GM20431 (cell line): Measurements from ENCODE around the gene FBXL20.
"Not testable (repeated sequence)": the region's sequence is repeated elsewhere in the genome, so short reads cannot be mapped to it uniquely, and the experiment has no call there.

ENCODE experiments used
- in situ Hi-C: fragments of 300-500 bp; cut with MseI, MboI; formaldehyde crosslinking; loops from one replicate; pipeline ENCODE4 v1.15.0; 2020; ENCODE audit warnings: low sequenced_read_pairs; ENCODE audit not compliant: unreplicated experiment

Gene FBXL20

DNA sequence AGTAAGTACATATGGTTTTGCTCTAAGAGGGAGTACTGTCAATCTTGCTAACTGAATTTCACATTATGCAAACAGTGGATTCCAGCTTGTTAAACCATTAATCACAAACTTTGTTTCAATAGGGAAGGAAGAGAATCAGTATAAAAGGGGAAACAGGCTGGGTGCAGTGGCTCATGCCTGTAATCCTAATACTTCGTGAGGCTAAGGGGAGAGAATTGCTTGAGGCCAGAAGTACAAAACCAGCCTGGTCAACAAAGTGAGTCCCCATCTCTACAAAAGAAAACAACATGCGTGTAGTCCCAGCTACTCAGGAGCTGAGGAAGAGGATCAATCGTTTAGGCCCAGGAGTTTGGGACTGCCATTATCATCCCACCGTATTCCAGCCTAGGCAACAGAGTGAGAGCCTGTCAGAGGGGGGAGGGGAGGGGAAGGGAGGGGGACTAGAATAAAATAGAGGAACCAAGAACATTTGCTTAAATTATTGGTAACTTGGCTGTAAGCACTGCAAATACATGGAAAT, 65.7 kb downstream of the FBXL20 start:
- in situ Hi-C loops, result no loop called here

DNA sequence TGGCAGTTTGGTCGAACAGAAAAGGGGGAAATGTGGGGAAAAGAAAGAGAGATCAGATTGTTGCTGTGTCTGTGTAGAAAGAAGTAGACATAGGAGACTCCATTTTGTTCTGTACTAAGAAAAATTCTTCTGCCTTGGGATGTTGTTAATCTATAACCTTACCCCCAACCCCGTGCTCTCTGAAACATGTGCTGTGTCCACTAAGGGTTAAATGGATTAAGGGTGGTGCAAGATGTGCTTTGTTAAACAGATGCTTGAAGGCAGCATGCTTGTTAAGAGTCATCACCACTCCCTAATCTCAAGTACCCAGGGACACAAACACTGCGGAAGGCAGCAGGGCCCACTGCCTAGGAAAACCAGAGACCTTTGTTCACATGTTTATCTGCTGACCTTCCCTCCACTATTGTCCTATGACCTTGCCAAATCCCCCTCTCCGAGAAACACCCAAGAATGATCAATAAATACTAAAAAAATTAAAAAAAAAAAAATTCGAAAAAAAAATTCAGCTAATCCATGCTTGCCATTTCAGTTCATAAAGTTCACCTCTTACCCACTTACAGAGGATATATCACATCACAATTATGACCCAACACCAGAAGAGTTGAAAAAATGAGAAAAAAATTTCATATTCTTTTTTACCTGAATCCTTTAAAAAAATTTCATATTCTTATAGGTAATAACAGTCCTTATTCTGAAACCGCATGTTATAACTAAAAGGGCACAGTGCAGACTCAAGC, 67.2 kb downstream of the FBXL20 start:
- in situ Hi-C loops, result not testable (repeated sequence)

DNA sequence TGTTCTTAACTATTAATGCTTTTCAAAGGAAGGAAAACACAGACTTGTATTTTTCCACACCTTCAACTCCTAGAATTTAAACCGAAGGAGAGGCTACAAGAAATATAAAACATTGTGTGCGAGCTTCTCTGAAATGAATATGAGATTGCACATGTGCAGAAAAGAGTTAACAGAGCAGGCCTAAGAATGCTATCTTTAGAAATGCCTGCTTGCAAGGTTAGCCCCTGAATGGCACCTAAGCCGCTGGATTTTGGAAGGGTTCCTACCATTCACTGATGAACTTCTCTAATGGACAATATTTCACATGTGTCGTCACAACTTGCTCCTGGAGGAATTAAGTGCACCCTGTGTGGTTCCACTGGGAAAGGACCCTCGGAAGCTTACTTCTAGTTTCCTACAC, 69.3 kb downstream of the FBXL20 start:
- in situ Hi-C loops, result no loop called here

DNA sequence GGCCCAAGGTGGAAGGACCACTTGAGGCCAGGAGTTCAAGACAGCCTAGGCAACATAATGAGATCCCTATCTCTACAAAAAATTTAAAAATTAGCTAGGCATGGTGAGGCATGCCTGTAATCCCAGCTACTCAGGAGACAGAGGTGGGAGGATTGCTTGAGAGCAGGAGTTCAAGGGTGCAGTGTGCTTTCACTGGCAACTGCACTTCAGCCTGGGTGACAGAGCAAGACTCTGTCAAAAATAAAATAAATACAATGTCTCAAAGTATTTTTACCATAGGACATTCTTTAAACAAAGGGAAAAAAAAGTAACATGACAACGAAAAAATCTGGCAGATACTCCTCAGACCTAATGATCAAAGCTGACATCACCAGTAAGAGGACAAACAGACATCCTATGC, 72.6 kb downstream of the FBXL20 start:
- in situ Hi-C loops, result no loop called here

DNA sequence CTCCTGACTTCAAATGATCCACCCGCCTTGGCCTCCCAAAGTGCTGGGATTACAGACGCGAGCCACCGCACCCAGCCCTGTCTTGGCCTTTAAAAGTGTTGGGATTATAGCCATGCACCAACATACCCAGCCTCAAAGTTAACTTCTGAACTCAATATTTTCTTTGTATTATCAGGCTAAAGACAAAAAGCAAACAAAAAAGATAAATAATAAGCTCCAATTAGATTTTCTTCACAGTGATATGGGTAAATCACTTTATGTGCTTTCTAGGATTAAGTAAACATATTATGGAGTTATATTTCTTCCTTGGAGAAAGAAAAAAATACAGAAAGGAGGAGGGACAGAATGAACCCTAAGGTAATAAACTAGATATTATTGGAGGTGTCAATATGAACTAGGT, 74.3 kb downstream of the FBXL20 start:
- in situ Hi-C loops, result no loop called here

DNA sequence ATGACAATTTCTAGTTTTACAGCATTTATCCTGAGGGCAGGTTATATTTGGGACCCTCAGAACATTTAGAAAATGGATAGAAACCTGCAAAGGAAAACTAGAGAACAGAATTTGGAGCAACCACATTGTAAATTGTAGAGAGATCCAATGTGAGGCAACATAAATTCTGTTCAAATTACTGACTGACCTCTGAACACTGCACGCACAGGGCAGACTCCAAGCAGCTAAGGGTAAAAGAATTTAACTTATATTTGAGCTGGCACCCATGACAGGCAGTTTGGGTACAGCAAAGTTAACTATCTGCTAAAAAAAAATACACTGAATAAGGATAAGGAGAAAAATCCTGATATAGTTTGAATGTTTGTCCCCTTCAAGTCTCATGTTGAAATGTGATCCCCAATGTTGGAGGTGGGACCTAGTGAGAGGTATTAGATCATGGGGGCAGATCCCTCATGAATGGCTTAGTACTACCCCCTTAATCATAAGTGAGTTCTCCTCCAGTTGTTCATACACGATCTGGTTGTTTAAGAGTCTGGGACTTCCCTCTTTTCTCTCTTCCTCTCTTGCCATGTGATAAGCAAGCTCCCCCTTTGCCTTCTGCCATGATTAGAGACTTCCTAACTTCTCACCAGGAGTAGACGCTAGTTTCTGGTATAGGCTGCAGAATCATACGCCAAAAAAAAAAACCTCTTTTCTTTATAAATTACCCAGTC, 75.7 kb downstream of the FBXL20 start:
- in situ Hi-C loops, result no loop called here

DNA sequence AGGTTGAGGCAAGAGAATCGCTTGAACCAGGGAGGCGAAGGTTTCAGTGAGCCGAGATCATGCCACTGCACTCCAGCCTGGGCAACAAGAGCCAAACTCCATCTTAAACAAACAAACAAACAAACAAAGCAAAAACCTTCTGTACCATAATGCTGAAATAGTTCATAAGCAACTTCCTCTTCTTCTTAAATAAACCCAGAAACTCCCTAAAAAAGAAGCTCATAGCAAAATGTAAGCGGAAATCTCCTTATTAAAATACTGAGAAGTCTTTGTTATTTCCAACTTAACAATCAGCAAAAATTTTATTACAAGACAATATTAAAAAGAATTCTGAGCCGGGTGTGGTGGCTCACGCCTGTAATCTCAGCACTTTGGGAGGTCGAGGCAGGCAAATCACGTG, 82.8 kb downstream of the FBXL20 start:
- in situ Hi-C loops, result no loop called here

DNA sequence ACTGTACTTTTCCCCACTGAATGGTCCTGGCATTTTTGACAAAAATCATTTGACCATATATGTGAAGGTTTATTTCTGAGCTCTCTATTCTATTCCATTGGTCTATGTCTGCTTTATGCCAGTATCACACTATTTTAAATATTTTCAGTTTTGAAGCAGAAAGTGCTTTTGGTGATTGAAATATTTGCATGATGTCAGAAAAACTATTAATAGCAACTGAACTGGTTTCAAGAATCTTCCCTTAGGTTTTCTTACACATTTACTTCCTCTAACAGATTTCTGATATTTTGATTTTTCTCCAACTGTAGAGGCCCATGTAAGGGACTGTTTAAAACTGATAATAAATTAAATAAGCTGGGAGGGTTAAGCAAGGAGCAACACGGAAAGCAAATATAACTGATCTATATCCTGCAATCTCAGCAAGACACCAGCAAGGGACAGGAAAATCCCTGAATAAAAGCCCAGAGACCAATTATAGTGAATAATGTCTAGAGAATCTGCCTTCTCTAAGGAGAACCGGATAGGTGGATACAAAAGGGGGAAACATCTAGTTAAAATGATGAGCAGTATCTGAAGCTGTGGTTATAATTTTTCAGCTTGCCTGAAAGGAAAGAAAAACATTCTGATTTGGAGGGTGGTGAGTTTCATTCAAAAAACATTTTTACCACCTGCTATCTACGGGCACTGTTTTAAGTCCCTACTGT, 94.8 kb downstream of the FBXL20 start:
- in situ Hi-C loops, result no loop called here

DNA sequence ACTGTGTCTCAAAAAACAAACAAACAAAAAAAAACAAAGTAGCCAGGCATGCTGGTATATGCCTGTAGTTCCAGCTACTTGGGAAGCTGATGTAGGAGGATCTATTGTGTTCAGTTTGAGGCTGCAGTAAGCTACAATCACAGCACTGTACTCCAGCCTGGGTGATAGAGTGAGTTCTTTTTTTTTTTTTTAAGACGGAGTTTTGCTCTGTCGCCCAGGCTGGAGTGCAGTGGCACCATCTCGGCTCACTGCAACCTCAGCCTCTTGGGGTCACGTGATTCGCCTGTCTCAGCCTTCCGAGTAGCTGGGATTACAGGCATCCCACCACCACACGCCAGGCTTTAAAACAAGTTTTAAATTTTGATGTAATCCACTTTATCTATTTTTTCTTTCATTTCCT, 95.4 kb downstream of the FBXL20 start:
- in situ Hi-C loops, result no loop called here

DNA sequence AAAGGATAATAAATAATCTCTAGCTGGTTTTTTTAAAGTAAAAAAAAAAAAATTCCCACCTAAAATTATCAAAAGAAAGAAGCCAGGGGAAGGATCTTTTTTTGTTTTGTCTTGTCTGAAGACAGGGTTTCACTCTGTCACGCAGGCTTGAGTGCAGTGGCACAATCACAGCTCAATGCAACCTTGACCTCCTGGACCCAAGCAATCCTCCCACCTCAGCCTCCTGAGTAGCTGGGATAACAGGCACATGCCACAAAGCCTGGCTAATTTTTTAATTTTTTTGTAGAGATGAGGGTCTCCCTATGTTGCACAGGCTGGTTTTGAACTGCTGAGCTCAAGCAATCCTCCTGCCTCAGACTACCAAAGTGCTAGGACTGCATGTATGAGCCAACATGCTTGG, 97.2 kb downstream of the FBXL20 start:
- in situ Hi-C loops, result no loop called here

DNA sequence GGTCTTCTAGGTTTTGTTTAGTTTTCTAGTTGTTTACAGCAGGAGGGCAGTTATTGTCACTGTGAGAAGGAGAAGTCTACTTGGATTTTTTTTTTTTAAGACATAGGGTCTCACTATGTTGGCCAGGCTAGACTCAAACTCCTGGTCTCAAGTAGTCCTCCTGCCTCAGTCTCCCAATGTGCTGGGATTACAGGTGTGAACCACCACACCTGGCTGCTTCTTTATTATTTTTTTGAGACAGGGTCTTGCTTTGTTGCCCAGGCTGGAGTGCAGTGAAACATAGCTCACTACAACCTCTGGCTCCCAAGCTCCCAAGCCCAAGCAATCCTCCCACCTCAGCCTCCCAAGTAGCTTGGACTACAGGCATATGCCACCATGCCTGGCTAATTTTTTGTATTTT, 107.4 kb downstream of the FBXL20 start:
- in situ Hi-C loops, result no loop called here

DNA sequence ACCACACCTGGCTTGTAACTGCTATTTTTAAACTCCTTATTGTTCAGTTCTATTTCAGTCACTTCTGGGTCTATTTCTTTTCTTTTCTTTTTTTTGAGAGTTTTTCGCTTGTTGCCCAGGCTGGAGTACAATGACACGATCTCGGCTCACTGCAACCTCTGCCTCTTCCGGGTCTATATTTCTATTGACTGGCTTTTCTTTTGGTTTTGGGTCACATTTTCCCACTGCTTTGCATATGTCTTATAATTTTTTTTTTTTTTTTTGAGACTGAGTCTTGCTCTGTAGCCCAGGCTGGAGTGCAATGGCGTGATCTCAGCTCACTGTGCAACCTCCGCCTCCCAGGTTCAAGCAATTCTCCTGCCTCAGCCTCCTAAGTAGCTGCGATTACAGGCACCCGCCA, 108.9 kb downstream of the FBXL20 start:
- in situ Hi-C loops, result not testable (repeated sequence)

DNA sequence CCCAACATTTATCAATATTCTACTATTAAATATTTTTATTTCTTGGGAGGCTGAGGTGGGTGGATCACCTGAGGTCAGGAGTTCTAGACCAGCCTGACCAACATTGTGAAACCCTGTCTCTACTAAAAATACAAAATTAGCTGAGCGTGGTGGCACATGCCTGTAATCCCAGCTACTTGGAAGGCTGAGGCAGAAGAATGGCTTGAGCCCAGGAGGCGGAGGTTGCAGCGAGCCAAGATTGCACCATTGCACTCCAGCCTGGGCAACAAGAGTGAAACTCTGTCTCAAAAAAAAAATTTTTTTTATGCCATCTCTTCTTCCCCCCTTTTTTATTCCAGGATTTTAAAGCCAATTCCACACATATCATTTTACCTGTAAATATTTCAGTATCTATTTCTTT, 114.9 kb downstream of the FBXL20 start:
- in situ Hi-C loops, result not testable (repeated sequence)

DNA sequence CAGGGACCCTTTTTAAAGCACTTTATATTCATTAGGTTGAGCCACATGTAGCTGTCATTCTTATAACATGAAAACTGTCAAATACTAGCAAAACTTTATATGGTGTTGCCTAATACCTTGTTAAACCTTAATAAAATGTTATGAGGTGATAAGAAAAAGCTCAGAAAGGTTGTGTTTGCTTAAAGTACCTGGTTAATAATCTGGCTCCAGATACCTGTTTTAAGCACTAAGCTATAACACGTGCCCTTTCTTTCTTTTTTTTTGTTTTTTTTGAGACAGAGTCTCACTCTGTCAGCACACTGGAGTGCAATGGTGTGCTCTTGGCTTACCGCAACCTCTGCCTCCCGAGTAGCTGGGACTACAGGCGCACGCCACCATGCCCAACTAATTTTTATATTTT, 116.7 kb downstream of the FBXL20 start:
- in situ Hi-C loops, result no loop called here

DNA sequence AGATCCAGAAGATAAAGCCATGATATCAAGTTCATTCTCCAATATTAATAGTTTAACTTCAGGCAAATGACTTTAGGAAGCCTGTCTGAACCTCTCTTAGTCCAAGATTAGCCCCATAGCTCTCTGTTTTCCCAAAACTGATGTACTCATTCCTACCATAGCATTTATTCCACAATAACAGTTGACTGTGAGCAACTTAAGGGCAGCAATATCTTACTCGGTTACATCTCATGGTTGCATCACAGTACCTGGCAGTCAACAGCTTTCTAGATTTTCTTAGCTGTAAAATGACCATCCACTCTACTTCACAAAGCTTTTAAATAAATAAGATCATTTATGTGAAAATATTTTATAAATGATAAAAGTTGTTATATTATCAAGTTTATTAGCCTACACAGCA, 117.5 kb downstream of the FBXL20 start:
- in situ Hi-C loops, result no loop called here

DNA sequence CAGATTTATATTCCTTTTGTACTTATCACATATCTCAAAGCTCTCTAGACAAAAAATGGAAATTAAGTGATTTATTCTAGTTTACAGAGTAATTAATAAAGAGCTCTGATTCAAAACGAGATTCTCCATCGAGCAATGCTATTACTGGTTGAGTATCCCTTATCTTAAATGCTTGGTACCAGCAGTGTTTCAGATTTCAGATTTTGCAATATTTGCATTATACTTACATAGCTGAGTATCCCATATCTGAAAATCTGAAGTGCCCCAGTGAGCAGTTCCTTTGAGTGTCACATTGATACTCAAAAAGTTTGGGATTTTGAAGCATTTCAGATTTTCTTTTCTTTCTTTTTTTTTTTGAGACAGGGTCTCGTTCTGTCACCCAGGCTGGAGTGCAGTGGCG, 118.3 kb downstream of the FBXL20 start:
- in situ Hi-C loops, result no loop called here

DNA sequence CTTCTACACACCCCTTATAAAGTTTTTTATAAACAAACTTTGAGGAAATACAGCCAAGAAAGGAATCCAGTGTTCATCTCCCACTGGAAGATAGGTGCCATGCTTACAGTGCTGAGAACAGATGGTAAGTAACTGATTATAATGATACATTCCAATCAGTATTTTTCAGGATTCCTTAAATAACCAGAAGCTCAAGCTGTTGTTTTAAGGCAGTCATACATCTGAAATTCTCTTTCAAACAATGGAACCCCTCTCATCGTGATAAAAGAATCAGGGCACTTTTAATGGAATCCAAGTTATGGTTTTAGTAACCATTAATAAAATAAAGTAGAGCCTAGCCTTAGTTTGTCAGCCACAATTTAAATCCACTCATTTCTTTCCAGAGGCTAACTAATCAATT, 119.6 kb downstream of the FBXL20 start:
- in situ Hi-C loops, result no loop called here

DNA sequence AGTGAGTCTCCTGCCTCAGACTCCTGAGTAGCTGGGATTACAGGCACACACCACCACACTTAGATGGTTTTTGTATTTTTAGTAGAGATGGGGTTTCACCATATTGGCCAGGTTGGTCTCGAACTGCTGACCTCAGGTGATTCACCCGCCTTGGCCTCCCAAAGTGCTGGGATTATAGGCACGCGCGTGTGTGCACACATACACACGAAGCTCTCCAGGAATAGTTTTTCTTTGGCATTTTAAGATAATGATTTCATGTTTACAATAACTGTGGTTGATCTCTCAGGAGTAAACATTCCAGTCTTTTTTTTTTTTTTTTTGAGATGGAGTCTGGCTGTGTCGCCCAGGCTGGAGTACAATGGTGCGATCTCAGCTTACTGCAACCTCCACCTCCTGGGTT, 123.2 kb downstream of the FBXL20 start:
- in situ Hi-C loops, result not testable (repeated sequence)

DNA sequence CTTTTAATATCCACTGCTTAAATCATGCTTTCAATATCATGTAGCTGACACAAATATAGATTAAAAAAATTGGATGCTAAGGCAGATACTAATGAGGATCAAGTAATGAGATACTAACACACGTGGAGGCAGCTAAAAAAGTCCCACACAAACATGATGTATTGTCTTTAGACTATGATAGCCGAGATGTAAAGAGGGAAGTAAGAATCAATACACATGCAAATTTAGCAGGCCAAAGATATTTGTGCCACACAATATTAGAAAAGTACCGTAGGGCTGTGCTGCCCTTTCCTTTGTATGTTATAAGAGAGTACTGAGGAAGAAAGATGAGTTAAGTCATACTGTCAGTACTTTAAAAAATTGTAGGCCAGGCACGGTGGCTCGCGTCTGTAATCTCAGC, 124.3 kb downstream of the FBXL20 start:
- in situ Hi-C loops, result no loop called here

DNA sequence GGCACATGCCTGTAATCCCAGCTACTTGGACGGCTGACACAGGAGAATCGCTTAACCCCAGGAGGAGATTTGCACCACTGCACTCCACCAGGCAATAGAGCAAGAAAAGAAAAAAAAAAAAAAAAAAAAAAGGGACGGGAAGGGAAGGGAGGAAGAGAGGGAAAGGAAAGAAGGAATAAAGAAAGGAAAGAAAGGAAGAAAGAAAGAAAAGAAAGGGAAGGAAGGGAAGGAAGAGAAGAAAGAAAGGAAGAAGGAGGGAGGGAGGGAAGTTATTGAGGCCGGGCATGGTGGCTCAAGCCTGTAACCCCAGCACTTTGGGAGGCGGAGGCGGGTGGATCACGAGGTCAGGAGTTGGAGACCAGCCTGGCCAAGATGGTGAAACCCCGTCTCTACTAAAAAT, 125.3 kb downstream of the FBXL20 start:
- in situ Hi-C loops, result no loop called here

DNA sequence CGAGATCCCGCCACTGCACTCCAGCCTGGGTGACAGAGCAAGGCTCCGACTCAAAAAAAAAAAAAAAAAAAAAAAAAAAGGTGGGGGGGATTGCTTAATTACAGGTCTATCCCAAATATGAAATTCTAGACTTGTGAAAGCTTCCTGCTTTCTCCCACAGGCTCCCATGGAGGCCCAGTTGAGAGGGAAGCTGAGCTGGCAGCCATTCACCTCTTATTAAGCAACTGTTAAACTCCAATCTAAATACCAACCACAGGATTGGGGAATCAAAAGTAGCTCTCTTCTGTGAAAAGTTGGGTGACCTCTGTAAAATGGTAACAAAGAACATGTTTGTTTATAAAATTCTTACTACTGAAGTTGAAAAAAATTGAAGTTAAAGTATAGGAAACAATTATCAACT, 129.9 kb downstream of the FBXL20 start:
- in situ Hi-C loops, result no loop called here
